Esophagus squamous epithelium (tissue), 4 donors: ENCODE data around the gene DDX20.

Source experiments
- POLR2A ChIP-seq, 4 donors: fragments of 450-650 bp; IDR thresholded peaks; one replicate each; pipeline ENCODE4 v1.6.1; 2017; ENCODE audit warnings: antibody characterized with exemption in 4 of 4, mild to moderate bottlenecking in 4 of 4, moderate library complexity in 3 of 4
- TF ChIP-seq, protein P1 (sequence below), 6 experiments: fragments of 450-650 bp in 4 of 6; fragments of 200-600 bp in 2 of 6; sonication (generic) in 2 of 6; IDR thresholded peaks; one replicate each; pipeline ENCODE4 v1.5.1; 2016 to 2019; ENCODE audit warnings: antibody characterized with exemption in 6 of 6, mild to moderate bottlenecking in 4 of 6, moderate library complexity in 4 of 6

DNA sequence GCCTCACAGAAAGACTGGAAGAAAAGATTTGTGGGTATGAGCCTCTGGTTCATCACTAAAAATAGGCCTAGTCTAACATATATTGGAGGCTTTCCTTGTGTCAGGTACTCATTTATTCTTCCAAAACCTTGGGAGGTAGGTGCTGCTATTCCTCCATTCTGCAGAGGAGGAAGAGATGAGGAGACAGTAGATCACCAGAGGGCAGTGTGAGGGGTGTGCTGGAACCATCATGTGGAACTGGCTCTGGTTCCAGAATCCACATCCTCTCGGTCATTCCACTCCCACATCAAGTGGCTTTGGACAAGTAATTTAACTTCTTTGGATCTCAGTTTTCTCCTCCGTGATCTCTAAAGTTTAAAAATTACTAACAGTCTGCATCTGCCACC, 9.1 kb upstream of the DDX20 start:
- TF ChIP-seq, protein P1, sequence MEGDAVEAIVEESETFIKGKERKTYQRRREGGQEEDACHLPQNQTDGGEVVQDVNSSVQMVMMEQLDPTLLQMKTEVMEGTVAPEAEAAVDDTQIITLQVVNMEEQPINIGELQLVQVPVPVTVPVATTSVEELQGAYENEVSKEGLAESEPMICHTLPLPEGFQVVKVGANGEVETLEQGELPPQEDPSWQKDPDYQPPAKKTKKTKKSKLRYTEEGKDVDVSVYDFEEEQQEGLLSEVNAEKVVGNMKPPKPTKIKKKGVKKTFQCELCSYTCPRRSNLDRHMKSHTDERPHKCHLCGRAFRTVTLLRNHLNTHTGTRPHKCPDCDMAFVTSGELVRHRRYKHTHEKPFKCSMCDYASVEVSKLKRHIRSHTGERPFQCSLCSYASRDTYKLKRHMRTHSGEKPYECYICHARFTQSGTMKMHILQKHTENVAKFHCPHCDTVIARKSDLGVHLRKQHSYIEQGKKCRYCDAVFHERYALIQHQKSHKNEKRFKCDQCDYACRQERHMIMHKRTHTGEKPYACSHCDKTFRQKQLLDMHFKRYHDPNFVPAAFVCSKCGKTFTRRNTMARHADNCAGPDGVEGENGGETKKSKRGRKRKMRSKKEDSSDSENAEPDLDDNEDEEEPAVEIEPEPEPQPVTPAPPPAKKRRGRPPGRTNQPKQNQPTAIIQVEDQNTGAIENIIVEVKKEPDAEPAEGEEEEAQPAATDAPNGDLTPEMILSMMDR (IDR thresholded peaks at IDR 0.05): no peak
- no peak for TF ChIP-seq POLR2A (IDR thresholded peaks at IDR 0.05)
